Uterus (tissue), 2 donors: ENCODE results near the gene NSUN6.

ENCODE experiments used
- CTCF ChIP-seq, 4 experiments: fragments of 200-600 bp in 2 of 4; fragments of 450-650 bp in 2 of 4; sonication (generic) in 2 of 4; IDR thresholded peaks; one replicate each; pipeline ENCODE4 v1.5.1; 2016 to 2019; ENCODE audit warnings: antibody characterized with exemption in 4 of 4, mild to moderate bottlenecking in 2 of 4, moderate library complexity in 1 of 4
- POLR2A ChIP-seq, 2 donors: fragments of 450-650 bp; IDR thresholded peaks; one replicate each; pipeline ENCODE4 v1.6.1; 2016; ENCODE audit warnings: antibody characterized with exemption in 2 of 2, mild to moderate bottlenecking in 1 of 2, moderate library complexity in 1 of 2

GRCh38 chr10:18684416-18684815 lies 33.0 kb upstream of the NSUN6 start:
- TF ChIP-seq CTCF (IDR thresholded peaks at IDR 0.05) = no peak
- TF ChIP-seq POLR2A (IDR thresholded peaks at IDR 0.05) = no peak
